IMR-90 (cell line): ENCODE data around the gene BMP2K.

Experiments
- CTCF ChIP-seq: conservative IDR thresholded peaks from 2 replicates; pipeline ENCODE4 v1.5.1; 2012; ENCODE audit warnings: mild to moderate bottlenecking, low read depth, low read length, improper control_type of control experiment
- MAFK ChIP-seq: IDR thresholded peaks from 2 replicates; pipeline ENCODE4 v1.6.1; 2012; ENCODE audit warnings: low read depth, low read length, improper control_type of control experiment

- TF ChIP-seq CTCF (no peak), MAFK (no peak)
Observed at GRCh38 chr4:78863991-78864390, 87.8 kb downstream of the BMP2K start.
